ENCODE data around the gene FBLN2.

The FBLN2 gene

GRCh38 chr3:13687517-13687943 is 138.6 kb downstream of the FBLN2 start:
- H3K4me3 ChIP-seq (ENCODE audit: low read depth, low read length), result no peak overlapping the region
- TF ChIP-seq CTCF (IDR thresholded peaks at IDR 0.05; ENCODE audit: low read depth, low read length), result no peak
